Measurements from ENCODE around the gene TMEM119. TPM values are rescaled to one million over a fixed set of nuclear protein-coding genes. Genes with fewer than 3 reads are reported as not detected.

The TMEM119 gene
- total and polyA plus RNA-seq, 2 of the 13 experiments (the other 11 are each of a cell fraction or from before 2014, with no cell fraction given): not detected

GRCh38 chr12:108568338-108569154 is 29.3 kb downstream of the TMEM119 start:
- in situ Hi-C loops (cut with HindIII; ENCODE audit: extremely low pct_ligation_motif_present, low pct_unique_long_range_greater_than_20kb): loop anchor here (5.0 to 10.0 kb wide), 2 partner anchors 49 to 236 kb away; no protein-coding TSS in a partner anchor
- POLR2A ChIA-PET: no interaction called here

More at GRCh38 chr12:108568338-108569154, 29.3 kb downstream of the TMEM119 start:
- Histone ChIP-seq H3K27ac (ENCODE audit: extremely low read length, insufficient read depth, low read length) (no peak overlapping the region), H3K27me3 (ENCODE audit: control insufficient read depth in 1 of 2, insufficient read depth in 2 of 2, low read length in 2 of 2) (no peaks in the 10 kb centered on the region; a peak in 1 of 5 replicates), H3K4me1 (ENCODE audit: insufficient read depth, low read length) (peaks cover 7% of the 10 kb centered on the region), H3K4me3 (replicated peaks in 1 of 3; ENCODE audit: insufficient read depth in 1 of 3, low read depth in 2 of 3, low read length in 3 of 3) (no peak overlapping the region), H3K9ac (ENCODE audit: insufficient read depth, low read depth, low read length) (no peak overlapping the region), H3K36me3 (replicated peaks in 1 of 2; ENCODE audit: control insufficient read depth in 1 of 2, insufficient read depth in 2 of 2, low read length in 2 of 2) (peaks cover 20 to 55% of the 10 kb centered on the region in 2 experiments), H2AFZ (ENCODE audit: low read length) (no peak overlapping the region), H3K79me2 (ENCODE audit: insufficient read depth, low read length) (peaks cover 8% of the 10 kb centered on the region), H3K4me2 (ENCODE audit: low read depth, low read length) (no peak overlapping the region), H3K9me3 (ENCODE audit: low read length) (no peaks in the 10 kb centered on the region), H4K20me1 (ENCODE audit: insufficient read depth, low read length) (no peaks in the 10 kb centered on the region; the same call in 1 of the 2 replicates)
- DNase-seq (ENCODE audit: low spot score): no peak
- ATAC-seq: no peak
- no peak for FAIRE-seq
- TF ChIP-seq DR1 (CRISPR knock-in tag; IDR thresholded peaks at IDR 0.05): no peak
- TF ChIP-seq ZFY (CRISPR knock-in tag; IDR thresholded peaks at IDR 0.05): no peak
- no peak for TF ChIP-seq ZNF879 (CRISPR knock-in tag; IDR thresholded peaks at IDR 0.05)
- TF ChIP-seq ZMYM4 (CRISPR knock-in tag; IDR thresholded peaks at IDR 0.05): no peak
- TF ChIP-seq, protein P1, sequence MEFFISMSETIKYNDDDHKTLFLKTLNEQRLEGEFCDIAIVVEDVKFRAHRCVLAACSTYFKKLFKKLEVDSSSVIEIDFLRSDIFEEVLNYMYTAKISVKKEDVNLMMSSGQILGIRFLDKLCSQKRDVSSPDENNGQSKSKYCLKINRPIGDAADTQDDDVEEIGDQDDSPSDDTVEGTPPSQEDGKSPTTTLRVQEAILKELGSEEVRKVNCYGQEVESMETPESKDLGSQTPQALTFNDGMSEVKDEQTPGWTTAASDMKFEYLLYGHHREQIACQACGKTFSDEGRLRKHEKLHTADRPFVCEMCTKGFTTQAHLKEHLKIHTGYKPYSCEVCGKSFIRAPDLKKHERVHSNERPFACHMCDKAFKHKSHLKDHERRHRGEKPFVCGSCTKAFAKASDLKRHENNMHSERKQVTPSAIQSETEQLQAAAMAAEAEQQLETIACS (CRISPR knock-in tag; IDR thresholded peaks at IDR 0.05): no peak
- TF ChIP-seq NCOA5 (CRISPR knock-in tag; IDR thresholded peaks at IDR 0.05): no peak
- TF ChIP-seq ZBTB8A (CRISPR knock-in tag; IDR thresholded peaks at IDR 0.05; ENCODE audit: borderline replicate concordance, low read depth): no peak
- TF ChIP-seq, protein P2, sequence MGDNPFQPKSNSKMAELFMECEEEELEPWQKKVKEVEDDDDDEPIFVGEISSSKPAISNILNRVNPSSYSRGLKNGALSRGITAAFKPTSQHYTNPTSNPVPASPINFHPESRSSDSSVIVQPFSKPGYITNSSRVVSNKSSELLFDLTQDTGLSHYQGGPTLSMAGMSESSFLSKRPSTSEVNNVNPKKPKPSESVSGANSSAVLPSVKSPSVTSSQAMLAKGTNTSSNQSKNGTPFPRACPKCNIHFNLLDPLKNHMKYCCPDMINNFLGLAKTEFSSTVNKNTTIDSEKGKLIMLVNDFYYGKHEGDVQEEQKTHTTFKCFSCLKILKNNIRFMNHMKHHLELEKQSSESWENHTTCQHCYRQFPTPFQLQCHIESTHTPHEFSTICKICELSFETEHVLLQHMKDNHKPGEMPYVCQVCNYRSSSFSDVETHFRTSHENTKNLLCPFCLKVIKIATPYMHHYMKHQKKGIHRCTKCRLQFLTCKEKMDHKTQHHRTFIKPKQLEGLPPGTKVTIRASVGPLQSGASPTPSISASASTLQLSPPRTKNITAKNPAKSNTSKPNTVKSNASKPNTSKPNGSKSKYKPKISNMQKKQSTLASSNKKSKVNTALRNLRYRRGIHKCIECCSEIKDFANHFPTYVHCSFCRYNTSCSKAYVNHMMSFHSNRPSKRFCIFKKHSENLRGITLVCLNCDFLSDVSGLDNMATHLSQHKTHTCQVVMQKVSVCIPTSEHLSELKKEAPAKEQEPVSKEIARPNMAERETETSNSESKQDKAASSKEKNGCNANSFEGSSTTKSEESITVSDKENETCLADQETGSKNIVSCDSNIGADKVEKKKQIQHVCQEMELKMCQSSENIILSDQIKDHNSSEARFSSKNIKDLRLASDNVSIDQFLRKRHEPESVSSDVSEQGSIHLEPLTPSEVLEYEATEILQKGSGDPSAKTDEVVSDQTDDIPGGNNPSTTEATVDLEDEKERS (CRISPR knock-in tag; IDR thresholded peaks at IDR 0.05): no peak
- no peak for TF ChIP-seq ZNF34 (CRISPR knock-in tag; IDR thresholded peaks at IDR 0.05; ENCODE audit: borderline replicate concordance)
- TF ChIP-seq BRCA1 (CRISPR knock-in tag; IDR thresholded peaks at IDR 0.05): no peak
- TF ChIP-seq, protein P3, sequence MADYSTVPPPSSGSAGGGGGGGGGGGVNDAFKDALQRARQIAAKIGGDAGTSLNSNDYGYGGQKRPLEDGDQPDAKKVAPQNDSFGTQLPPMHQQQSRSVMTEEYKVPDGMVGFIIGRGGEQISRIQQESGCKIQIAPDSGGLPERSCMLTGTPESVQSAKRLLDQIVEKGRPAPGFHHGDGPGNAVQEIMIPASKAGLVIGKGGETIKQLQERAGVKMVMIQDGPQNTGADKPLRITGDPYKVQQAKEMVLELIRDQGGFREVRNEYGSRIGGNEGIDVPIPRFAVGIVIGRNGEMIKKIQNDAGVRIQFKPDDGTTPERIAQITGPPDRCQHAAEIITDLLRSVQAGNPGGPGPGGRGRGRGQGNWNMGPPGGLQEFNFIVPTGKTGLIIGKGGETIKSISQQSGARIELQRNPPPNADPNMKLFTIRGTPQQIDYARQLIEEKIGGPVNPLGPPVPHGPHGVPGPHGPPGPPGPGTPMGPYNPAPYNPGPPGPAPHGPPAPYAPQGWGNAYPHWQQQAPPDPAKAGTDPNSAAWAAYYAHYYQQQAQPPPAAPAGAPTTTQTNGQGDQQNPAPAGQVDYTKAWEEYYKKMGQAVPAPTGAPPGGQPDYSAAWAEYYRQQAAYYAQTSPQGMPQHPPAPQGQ (CRISPR knock-in tag; IDR thresholded peaks at IDR 0.05; ENCODE audit: borderline replicate concordance): no peak
- BruUV-seq (replicated peaks): no TSS peak
- intact Hi-C loops (cut with micrococcal nuclease; ENCODE audit: unreplicated experiment): no loop called here
- WGBS (ENCODE audit: low lambda C conversion rate): 99% methylated on average over 10 of the region's 10 CpGs
- CTCF ChIA-PET (ENCODE audit: low intra/inter-chr PET ratio, low total read pairs): no interaction called here
